Eye (tissue), 1 donor: ENCODE results near the gene CADM3.

Source experiments
- DNase-seq: peaks from one replicate; pipeline ENCODE4 v3.0.0-alpha.2; 2015

The CADM3 gene

GRCh38 chr1:159175571-159175970, 4.2 kb downstream of the CADM3 start:
- no peak for DNase-seq

- DNase-seq: peak; percentile 92
Observed at GRCh38 chr1:159177272-159177907, 6.0 kb downstream of the CADM3 start.

GRCh38 chr1:159179906-159180305, 8.5 kb downstream of the CADM3 start:
- DNase-seq: no peak

GRCh38 chr1:159180516-159180915, 9.1 kb downstream of the CADM3 start:
- DNase-seq: no peak

GRCh38 chr1:159181328-159182024, 10.1 kb downstream of the CADM3 start:
- DNase-seq: no peak

GRCh38 chr1:159184201-159184600, 12.8 kb downstream of the CADM3 start:
- DNase-seq: no peak

- DNase-seq: no peak
Observed at GRCh38 chr1:159185121-159185520, 13.7 kb downstream of the CADM3 start.

GRCh38 chr1:159187033-159187432, 15.6 kb downstream of the CADM3 start:
- DNase-seq: no peak

- DNase-seq: no peak
Observed at GRCh38 chr1:159187647-159188374, 16.4 kb downstream of the CADM3 start.

GRCh38 chr1:159188375-159188788, 17.0 kb downstream of the CADM3 start:
- DNase-seq: peak; percentile 91

GRCh38 chr1:159190441-159190840, 19.0 kb downstream of the CADM3 start:
- DNase-seq: no peak

- no peak for DNase-seq
Observed at GRCh38 chr1:159196543-159196942, 25.1 kb downstream of the CADM3 start.

GRCh38 chr1:159197561-159198557, 26.4 kb downstream of the CADM3 start:
- peak; percentile 95 for DNase-seq

- DNase-seq: no peak
Observed at GRCh38 chr1:159199901-159200300, 28.5 kb downstream of the CADM3 start.

GRCh38 chr1:159200769-159201168, 29.4 kb downstream of the CADM3 start:
- no peak for DNase-seq

- no peak for DNase-seq
Observed at GRCh38 chr1:159201642-159202041, 30.2 kb downstream of the CADM3 start.

- DNase-seq: no peak
Observed at GRCh38 chr1:159203610-159204009, 32.2 kb downstream of the CADM3 start.

GRCh38 chr1:159204161-159205141, 33.0 kb downstream of the CADM3 start, which contains the start of gene ACKR1:
Gene ACKR1, plus strand, starts transcription at chr1:159204875. Its CDS starts 85 bp downstream, at chr1:159204960.
- DNase-seq: no peak

GRCh38 chr1:159205225-159205624, 33.8 kb downstream of the CADM3 start:
- DNase-seq: peak; percentile 54

- DNase-seq: no peak
Observed at GRCh38 chr1:159206110-159206509, 34.7 kb downstream of the CADM3 start.

- no peak for DNase-seq
Observed at GRCh38 chr1:159207080-159207479, 35.7 kb downstream of the CADM3 start.
